Calu3 (cell line): ENCODE results near the gene RAB40B. TPM values are rescaled to one million over a fixed set of nuclear protein-coding genes. Genes with fewer than 3 reads are reported as not detected.

Experiments
- BruUV-seq: library from RNA; stranded (reverse); fragments of 400-500 nt; replicated peaks from 2 replicates; lab custom pipeline; 2021; lab: Mats Ljungman, UMichigan
- CTCF ChIA-PET: fragments of 300-600 bp; sonication (Branson Sonifier 250); formaldehyde crosslinking; loops from one replicate; lab custom pipeline; 2022; ENCODE audit warnings: antibody characterized with exemption; lab: Charles Lee
- DNase-seq: peaks from one replicate; pipeline ENCODE4 v3.0.0; 2022
- H3K27ac Mint-ChIP-seq: one replicate; pipeline ENCODE4 v1.8.0; 2022; ENCODE audit warnings: mixed read lengths; ENCODE audit not compliant: unreplicated experiment
- H3K27me3 Mint-ChIP-seq: one replicate; pipeline ENCODE4 v1.8.0; 2022; ENCODE audit warnings: mixed read lengths; ENCODE audit not compliant: unreplicated experiment
- H3K36me3 Mint-ChIP-seq: one replicate; pipeline ENCODE4 v1.8.0; 2022; ENCODE audit warnings: mild to moderate bottlenecking, moderate library complexity, mixed read lengths; ENCODE audit not compliant: insufficient read depth, unreplicated experiment
- H3K4me1 Mint-ChIP-seq: one replicate; pipeline ENCODE4 v1.8.0; 2022; ENCODE audit warnings: mild to moderate bottlenecking, low read depth, mixed read lengths; ENCODE audit not compliant: unreplicated experiment
- H3K4me3 Mint-ChIP-seq: one replicate; pipeline ENCODE4 v1.8.0; 2022; ENCODE audit warnings: mild to moderate bottlenecking, low read depth, moderate library complexity, mixed read lengths; ENCODE audit not compliant: unreplicated experiment
- H3K9me3 Mint-ChIP-seq: one replicate; pipeline ENCODE4 v1.8.0; 2022; ENCODE audit warnings: low read depth, mixed read lengths; ENCODE audit not compliant: unreplicated experiment
- intact Hi-C: fragments of 100-400 bp; cut with micrococcal nuclease; formaldehyde crosslinking; loops from one replicate; pipeline ENCODE4 v1.10.0; 2022; ENCODE audit not compliant: unreplicated experiment
- total RNA-seq: library from RNA; stranded (reverse); gene quantifications from 2 replicates; pipeline ENCODE4 v1.2.3, GENCODE V29; 2022
- TF ChIP-seq, protein P1 (sequence below): fragments of 200-600 bp; IDR thresholded peaks from one replicate; pipeline ENCODE4 v1.8.0; 2022; ENCODE audit warnings: antibody characterized with exemption; ENCODE audit not compliant: unreplicated experiment

Gene RAB40B
- total RNA-seq, 1 experiment from 2014 or later = 21.9 TPM

DNA sequence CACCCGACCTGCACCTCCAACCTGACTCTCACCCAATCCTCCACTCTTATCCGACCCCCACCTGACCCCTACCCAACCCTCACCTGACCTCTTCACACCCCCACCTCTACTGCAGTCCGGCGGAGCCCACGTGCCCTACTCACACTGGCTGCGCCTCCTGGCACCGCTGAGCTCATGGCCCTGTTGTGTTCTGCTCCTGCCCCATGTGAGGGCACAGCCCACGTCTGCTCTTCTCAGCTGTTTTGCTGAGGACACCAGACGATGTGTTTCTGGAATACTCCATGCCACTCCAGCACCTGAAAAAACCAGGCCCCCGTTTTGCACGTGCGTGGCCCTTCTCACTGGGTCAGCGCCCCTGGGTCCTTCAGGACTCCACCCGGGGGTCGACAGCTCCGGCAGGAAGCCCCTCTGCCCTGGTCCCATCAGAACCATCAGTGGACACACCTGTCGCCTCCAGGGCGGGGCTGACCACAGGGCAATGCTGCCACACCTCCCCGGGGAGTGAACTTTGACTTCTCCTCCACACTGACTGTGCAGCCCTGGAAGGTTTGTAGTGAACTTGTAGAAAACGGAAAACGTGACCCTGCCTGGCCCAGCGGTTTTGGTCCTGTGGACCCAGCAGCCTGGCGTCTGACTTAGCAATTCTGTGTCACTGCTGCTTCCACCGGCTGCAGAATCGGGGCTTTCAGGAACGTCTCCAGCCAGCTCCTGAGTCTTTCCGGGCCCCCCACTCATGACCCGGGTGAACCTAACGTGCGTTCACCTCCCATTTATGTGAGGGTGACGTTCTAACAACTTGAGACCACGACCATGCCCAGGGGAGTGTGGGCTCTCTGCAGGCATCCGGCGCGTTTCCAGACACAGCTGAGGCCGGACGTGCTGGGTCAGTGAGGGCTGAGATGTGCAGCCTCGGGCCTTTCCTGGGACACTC, 5.7 kb upstream of the RAB40B start:
- DNase-seq = peak; percentile 28

DNA sequence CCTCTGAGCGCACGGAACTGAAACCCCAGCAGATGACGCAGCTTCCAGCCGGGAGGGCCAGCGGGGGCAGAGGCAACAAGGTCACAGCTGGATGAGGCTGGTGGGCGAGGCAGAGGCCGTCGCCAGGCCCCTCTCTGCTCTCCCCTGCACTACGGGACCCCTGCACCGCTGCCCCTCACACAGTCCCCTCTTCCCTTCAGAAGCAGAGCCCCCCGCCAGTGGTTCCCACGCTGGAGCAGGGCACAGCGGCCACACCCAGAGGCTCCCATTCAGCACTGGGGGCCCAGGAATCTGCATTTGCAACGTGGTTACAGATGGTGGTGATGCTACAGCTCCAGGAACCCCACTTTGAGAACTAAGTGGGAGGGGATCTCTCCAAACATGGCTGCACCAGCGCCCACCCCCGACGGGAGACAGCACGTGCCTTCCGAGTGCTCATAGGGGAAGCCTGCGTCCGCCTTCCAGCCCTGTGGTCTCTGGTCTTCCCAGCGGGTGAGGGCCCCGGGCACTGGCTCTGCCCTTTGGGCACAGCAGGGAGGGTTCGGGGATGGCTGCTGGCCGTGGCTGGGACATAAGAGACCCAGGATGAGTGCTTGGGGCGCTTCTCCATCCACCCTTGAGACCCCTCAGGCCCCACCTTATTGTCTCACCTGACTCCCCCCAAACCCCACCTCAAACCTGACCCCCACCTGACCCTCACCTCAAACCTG, 4.7 kb upstream of the RAB40B start:
- Mint-ChIP-seq H3K9me3 (no peaks in the 10 kb centered on the region), H3K4me3 (no peak overlapping the region), H3K4me1 (peaks cover 19% of the 10 kb centered on the region), H3K27me3 (no peaks in the 10 kb centered on the region), H3K27ac (no peak overlapping the region), H3K36me3 (peaks cover 15% of the 10 kb centered on the region)
- no peak for DNase-seq
- intact Hi-C loops = loop anchor here (10.0 kb wide), 1 partner anchor 48 kb away; no protein-coding TSS in a partner anchor
- TF ChIP-seq, protein P1, sequence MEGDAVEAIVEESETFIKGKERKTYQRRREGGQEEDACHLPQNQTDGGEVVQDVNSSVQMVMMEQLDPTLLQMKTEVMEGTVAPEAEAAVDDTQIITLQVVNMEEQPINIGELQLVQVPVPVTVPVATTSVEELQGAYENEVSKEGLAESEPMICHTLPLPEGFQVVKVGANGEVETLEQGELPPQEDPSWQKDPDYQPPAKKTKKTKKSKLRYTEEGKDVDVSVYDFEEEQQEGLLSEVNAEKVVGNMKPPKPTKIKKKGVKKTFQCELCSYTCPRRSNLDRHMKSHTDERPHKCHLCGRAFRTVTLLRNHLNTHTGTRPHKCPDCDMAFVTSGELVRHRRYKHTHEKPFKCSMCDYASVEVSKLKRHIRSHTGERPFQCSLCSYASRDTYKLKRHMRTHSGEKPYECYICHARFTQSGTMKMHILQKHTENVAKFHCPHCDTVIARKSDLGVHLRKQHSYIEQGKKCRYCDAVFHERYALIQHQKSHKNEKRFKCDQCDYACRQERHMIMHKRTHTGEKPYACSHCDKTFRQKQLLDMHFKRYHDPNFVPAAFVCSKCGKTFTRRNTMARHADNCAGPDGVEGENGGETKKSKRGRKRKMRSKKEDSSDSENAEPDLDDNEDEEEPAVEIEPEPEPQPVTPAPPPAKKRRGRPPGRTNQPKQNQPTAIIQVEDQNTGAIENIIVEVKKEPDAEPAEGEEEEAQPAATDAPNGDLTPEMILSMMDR = no peak
- CTCF ChIA-PET = interaction anchor here (0.6 to 0.8 kb wide), 2 partner anchors 13 to 33 kb away, joined by 4 to 6 read pairs; partner anchors contain the start of gene FN3KRP
- BruUV-seq = no TSS peak

More for the DNA sequence above, 5.7 kb upstream of the RAB40B start:
- Mint-ChIP-seq H3K36me3 (peaks cover 6% of the 10 kb centered on the region), H3K4me1 (peaks cover 18% of the 10 kb centered on the region), H3K4me3 (no peak overlapping the region), H3K27me3 (no peaks in the 10 kb centered on the region), H3K27ac (no peak overlapping the region), H3K9me3 (no peaks in the 10 kb centered on the region)
- BruUV-seq = no TSS peak
- CTCF ChIA-PET = interaction anchor here (0.6 kb wide), 1 partner anchor 97 kb away, joined by 3 read pairs; no protein-coding TSS in a partner anchor
- TF ChIP-seq, protein P1 = no peak
- intact Hi-C loops = loop anchor here (10.0 kb wide), 1 partner anchor 49 kb away; no protein-coding TSS in a partner anchor

DNA sequence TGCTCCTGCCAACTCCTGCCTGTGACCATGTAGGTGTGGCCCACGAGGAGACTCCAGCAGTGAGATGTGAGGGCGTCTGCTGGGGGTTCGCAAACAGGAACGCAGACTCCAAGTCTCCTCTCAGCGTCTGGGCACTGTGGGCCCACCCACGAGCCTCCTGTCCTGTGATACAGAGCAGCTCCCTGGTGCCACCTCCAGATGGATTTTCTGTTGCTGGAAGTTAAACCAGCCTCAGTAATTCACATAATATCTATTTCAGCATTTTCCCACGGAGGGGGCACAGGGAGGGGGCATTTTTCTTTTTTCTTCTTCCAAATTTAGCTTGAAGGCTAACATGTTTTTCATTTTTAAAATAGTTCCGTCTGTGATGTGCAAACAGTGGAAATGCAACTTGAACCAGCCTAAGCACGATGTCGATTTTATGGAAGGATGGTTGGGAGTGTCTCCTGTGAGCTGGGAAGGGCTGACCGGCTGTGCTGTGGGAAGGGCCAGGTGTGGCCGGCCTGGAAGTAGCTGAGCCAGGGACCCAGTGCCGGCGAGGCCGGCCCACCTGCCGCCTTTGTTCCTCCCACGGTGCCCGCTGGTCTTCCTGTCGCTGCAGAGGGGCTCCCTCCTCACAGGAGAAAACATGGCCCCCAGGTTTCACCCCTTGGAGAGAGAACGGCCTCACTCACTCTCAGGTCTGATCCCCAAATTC, 3.9 kb upstream of the RAB40B start:
- CTCF ChIA-PET = interaction anchor here (0.6 to 0.8 kb wide), 4 partner anchors 14 to 994 kb away, joined by 3 to 6 read pairs (median 4); partner anchors contain the start of gene FN3KRP
- peaks cover 20% of the 10 kb centered on the region for H3K36me3 Mint-ChIP-seq
- no peaks in the 10 kb centered on the region for H3K27me3 Mint-ChIP-seq
- no TSS peak for BruUV-seq
- DNase-seq = no peak
- TF ChIP-seq, protein P1 = no peak
- H3K4me1 Mint-ChIP-seq = peaks cover 19% of the 10 kb centered on the region
- intact Hi-C loops = loop anchor here (10.0 kb wide), 1 partner anchor 48 kb away; no protein-coding TSS in a partner anchor
- H3K9me3 Mint-ChIP-seq = no peaks in the 10 kb centered on the region
- H3K4me3 Mint-ChIP-seq = no peak overlapping the region
- H3K27ac Mint-ChIP-seq = no peak overlapping the region

DNA sequence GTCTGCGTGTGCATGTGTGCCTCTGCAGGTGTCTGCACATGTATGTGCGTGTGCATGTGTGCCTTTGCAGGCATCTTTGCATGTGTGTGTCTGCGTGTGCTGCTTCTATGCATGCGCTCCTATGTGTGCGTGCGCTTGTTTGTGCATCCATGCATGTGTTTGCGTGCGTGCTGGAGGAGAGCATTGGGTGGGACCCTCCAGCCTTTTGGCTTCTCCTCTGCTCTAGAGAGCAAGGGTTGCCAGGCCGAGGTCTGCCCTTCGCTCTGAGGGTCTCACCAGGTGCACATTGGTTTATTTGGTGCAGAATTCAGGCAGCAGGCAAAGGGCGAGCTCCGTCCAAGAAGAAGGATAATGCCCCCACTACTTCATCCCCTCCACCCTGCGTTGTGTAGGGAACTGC, 1.1 kb upstream of the RAB40B start:
- TF ChIP-seq, protein P1 = no peak
- no TSS peak for BruUV-seq
- no peaks in the 10 kb centered on the region for H3K27me3 Mint-ChIP-seq
- H3K9me3 Mint-ChIP-seq = peaks cover under 1% of the 10 kb centered on the region
- H3K36me3 Mint-ChIP-seq = peaks cover 37% of the 10 kb centered on the region
- intact Hi-C loops = no loop called here
- H3K27ac Mint-ChIP-seq = peak overlapping the region; percentile 85
- no peak for DNase-seq
- H3K4me1 Mint-ChIP-seq = peaks cover 18% of the 10 kb centered on the region
- peak overlapping the region; percentile 73 for H3K4me3 Mint-ChIP-seq
- CTCF ChIA-PET = no interaction called here
